Measurements from ENCODE around the gene NBPF20.
"Not testable (repeated sequence)": the region's sequence is repeated elsewhere in the genome, so short reads cannot be mapped to it uniquely, and the experiment has no call there.

NBPF20 gene

GRCh38 chr1:145424612-145425435, 579 bp downstream of the NBPF20 start:
- DNase-seq (ENCODE audit: low spot score), result not testable (repeated sequence)

GRCh38 chr1:145415149-145415548, 10.3 kb downstream of the NBPF20 start:
- DNase-seq (ENCODE audit: low spot score), result not testable (repeated sequence)

DNA sequence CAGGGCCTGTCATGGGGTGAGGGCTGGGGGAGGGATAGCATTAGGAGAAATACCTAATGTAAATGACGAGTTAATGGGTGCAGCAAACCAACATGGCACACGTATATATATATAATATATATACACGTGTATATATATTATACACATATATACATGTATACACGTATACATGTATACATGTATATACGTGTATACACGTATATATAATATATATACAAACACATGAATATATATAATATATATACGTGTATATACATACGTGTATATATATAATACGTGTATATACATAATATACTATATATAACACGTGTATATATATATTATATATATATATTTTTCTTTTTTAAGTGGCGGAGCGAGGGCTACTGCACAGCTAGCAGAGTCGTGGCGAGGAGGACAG, 18.1 kb downstream of the NBPF20 start:
- not testable (repeated sequence) for DNase-seq (ENCODE audit: low spot score)

GRCh38 chr1:145404949-145405348, 20.5 kb downstream of the NBPF20 start:
- DNase-seq (ENCODE audit: low spot score), result not testable (repeated sequence)

GRCh38 chr1:145400701-145401100, 24.7 kb downstream of the NBPF20 start:
- DNase-seq (ENCODE audit: low spot score), result not testable (repeated sequence)
